Stimulated activated CD4-positive, alpha-beta T cell treated with anti-CD3 and anti-CD28 coated beads, Interleukin-12 subunit alpha, Interleukin-12 subunit beta, amount 100 ng/mL, for 48 hours (primary cell): ENCODE results near the gene MAT2B.
"Not testable (repeated sequence)": the region's sequence is repeated elsewhere in the genome, so short reads cannot be mapped to it uniquely, and the experiment has no call there.

ENCODE experiments used
- DNase-seq, 3 donors: peaks; one replicate each; pipeline ENCODE4 v3.0.0-alpha.2; 2020; ENCODE audit warnings: low read depth in 2 of 3, low spot score in 1 of 3

The MAT2B gene

DNA sequence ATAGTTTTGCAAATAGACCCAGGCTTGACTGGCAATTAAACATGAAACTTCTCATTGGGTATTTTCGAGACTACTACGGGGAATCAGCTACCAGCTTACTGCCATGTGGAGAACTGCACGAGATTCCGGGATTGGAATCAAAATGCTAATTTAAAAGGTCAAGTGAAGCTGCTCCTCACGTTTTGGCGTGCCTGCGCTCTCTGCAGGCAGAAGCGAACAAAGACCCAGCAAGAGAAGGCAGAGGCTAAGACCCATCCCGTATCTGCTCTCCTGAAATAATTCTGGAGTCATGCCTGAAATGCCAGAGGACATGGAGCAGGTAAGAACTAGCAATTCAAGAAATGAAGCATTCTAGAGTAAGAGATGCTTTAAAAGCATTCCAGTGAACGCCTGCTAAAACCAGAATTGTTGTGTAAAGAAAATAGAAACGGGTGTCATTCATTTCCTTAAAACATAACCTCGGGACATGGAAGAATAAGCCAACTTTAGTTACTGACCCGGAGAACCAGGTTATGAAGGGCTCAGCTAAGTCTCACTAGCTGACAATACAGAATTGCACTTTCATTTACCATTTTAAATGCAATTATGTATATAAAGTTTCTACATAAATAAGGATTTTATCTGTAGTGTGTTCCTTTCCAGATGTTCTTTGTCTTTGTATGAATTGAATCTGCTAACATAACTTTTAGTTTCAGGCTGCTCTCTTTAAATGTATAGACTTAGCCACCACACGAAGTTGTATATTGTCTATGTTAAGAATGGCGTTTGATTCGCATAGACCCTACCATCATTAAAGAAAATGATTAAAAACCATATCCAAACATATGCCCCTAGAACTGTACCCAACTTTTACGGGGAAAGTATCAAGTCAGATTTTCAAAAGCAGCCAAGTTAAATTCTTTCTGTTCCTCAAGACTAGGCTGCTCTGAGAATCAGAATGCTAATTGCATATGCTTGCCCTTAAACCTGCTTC lies 2.0 kb upstream of the MAT2B start:
- no peak for DNase-seq

GRCh38 chr5:163504079-163504931 lies 1.1 kb upstream of the MAT2B start:
- DNase-seq, result peak; percentile 32 to 35 (median 34)

- no peak for DNase-seq
Observed at GRCh38 chr5:163505049-163505367, 411 bp upstream of the MAT2B start.

GRCh38 chr5:163506095-163506457 lies 657 bp downstream of the MAT2B start:
- DNase-seq, result no peak

DNA sequence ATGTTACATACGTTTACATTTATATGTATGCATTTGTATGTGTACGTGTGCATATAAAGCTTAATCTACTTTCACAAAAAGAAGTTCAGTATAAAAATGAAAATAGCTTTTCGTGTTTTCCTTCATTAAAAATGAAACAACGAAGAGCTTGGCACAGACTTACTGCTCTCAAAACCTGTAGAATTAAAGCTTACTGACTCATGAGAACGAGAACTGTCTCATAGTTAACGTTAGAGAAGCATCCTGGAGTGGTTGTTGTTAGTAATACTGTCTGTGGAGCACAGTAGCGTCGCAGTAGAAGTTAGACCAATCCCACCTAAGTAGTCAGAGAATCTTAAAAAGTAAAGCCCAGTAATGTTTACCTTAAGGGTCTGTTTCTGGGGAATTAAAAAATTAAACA lies 1.3 kb downstream of the MAT2B start:
- no peak for DNase-seq

DNA sequence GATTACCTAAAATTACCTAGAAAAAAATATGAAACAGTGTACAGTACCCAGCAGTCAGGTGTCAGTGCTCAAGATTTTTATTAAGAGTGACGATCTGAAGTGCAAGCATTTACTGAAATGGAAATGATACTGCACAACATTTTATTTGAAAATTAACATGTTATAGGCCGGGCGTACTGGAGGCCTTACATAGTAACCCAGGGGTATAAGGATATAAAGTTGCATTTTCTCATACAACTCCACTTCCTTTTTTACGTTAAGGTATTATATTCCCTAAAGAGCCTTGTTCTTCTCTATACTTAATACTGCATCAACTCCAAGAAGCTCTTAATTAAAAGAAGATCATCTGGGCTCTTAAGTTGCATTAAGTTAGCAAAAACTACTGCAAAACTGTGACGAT lies 3.3 kb downstream of the MAT2B start:
- DNase-seq, result no peak

DNA sequence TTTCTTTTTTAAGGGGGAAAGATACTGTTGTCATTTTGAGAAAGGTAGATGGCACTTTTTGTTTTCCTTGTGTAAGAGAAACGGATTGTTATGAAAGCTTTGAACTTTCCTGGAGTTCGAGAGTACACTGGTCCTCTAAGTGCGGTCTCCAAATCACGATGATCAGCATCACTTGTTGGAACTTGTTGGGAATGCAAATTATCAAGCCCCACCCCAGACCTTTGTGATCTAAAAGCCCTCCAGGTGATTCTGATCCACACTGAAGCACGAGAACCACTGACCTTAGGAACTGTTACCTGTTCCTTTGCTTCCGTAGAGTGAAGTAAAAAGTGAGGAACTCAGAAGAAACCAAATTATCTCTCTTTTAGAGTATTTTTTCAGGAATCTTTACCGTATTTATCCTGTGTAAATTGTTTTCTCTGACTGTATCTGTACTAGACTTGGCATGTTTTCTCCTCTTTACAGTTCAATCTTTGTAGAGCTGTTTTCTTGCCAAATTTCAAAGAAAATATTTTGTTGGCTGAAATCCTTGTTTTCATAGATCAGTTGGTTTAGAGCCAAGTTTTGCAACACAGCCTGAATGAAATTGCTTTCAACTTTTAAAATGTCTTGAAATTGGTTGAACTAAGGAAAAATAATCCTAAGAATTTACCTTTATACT lies 4.0 kb downstream of the MAT2B start:
- no peak for DNase-seq

- DNase-seq, result no peak
Observed at GRCh38 chr5:163512526-163512925, 7.1 kb downstream of the MAT2B start.

- no peak for DNase-seq
Observed at GRCh38 chr5:163525096-163525495, 19.7 kb downstream of the MAT2B start.

DNA sequence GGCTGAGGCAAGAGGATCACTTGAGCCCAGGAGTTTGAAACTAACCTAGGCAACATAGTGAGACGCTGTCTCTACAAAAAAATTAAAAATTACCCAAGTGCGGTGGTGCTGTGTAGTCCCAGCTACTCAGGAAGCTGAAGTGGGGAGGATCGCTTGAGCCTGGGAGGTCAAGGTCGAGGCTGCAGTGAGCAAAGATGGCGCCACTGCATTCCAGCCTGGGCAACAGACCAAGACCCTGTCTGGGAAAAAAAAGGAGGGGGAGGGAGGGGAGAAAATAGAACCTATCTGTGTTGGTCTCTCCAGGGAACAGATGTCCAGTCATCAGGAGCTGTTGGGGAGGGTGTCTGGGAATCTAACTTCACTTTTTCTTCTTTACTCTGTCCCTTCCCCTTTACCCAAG lies 24.3 kb downstream of the MAT2B start:
- no peak for DNase-seq

- DNase-seq, result no peak
Observed at GRCh38 chr5:163531272-163531671, 25.9 kb downstream of the MAT2B start.

GRCh38 chr5:163532171-163533084 lies 27.0 kb downstream of the MAT2B start:
- DNase-seq, result no peak

GRCh38 chr5:163533223-163533622 lies 27.8 kb downstream of the MAT2B start:
- no peak for DNase-seq

DNA sequence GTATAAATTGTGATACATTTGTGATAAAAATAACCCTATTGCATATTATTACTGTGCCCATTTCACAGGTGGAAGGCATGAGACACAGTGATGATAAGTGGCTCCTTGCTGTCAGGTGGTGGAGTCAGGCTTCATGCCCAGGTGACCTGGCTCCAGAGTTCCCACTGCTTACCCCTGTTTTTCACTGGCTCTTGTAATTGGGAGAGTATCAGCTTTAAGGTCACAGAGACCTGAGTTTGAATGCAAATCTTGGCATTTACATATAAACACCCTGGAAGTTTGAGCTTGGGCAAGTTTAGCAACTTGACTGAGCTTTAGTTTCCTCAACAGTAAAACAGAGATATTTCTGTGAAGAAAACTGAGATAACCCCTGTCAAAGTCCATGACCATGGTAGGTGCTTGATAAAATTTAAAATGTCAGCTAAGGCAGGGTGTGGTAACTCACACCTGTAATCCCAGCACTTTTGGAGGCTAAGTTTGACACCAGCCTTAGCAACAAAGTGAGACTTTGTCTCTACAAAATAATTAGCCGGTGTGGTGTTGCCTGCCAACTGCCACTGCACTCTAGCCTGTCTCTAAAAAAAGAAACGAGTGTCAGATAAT lies 29.2 kb downstream of the MAT2B start:
- DNase-seq, result no peak

DNA sequence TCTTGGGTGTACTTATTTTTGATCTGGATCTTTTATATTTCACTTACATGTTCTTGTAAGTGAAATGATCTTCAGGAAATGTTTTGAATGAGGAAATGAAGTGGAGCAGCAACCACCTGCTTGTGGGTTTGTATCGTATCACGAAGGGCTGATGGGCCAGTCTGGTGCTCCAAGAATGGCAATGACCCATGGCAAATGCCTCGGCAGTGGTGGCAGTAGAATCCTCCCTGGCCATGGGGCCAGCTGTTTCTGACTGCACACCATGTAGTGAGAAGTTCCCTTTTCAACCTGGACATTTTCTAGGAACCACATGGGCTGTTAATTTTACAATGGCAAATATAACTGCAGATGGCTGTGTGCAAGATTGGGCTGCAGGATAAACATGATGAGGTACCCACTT lies 29.9 kb downstream of the MAT2B start:
- DNase-seq, result no peak

GRCh38 chr5:163536442-163536841 lies 31.0 kb downstream of the MAT2B start:
- not testable (repeated sequence) for DNase-seq

DNA sequence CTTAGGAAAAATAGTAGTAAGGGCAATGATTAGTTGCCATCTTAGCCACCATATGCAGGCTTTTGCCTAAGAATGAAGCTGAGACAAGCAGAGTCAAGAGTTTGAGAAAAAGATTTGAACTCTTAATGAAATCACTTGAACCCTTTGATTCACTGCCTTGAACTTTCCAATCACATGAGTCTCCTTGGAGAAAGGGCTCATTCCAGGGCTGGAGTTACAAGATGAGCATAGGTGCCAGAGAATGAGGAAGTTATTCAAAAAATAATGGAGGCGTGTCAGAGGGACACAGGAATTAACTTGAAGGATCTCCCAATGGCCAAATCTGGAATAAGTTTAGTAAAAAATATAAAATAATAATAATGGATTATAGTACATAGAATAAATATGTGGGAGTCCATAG lies 35.3 kb downstream of the MAT2B start:
- DNase-seq, result no peak

DNA sequence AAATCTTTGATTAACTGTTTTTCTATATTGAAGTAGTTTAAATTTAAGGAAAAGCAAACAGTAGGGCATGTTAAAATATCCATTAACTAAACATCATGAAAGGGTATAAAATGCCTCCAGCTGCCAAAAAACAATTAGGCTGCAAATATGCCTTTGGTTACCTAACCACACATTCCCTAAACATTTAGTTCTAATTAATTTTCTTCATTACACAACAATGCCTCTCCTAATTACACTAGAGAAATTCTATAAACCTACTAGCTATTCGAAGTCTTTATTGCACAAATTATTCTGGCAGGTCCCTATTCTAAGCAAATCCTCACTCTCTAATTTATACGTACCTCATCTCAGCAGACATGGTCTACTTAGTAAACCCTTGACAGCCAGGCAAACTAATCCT lies 37.4 kb downstream of the MAT2B start:
- DNase-seq, result no peak

- DNase-seq, result no peak
Observed at GRCh38 chr5:163544041-163544440, 38.6 kb downstream of the MAT2B start.

GRCh38 chr5:163544836-163545235 lies 39.4 kb downstream of the MAT2B start:
- DNase-seq, result no peak
